NOMO-1 treated with DMSO at 0.1 percent for 48 hours (cell line): Measurements from ENCODE around the gene OPCML.

ENCODE experiments used
- DNase-seq: peaks from one replicate; lab custom pipeline; 2025; ENCODE audit not compliant: unreplicated experiment; lab: John Stamatoyannopoulos, UW

The OPCML gene

GRCh38 chr11:132544007-132544406, 988.3 kb downstream of the OPCML start:
- DNase-seq: no peak

GRCh38 chr11:132541794-132542193, 990.5 kb downstream of the OPCML start:
- no peak for DNase-seq

- DNase-seq: peak; percentile 84
Measured at GRCh38 chr11:132540581-132540980, 991.7 kb downstream of the OPCML start.

- DNase-seq: no peak
Measured at GRCh38 chr11:132539590-132540368, 992.5 kb downstream of the OPCML start.

GRCh38 chr11:132538642-132539041, 993.7 kb downstream of the OPCML start:
- DNase-seq: no peak

GRCh38 chr11:132535830-132536229, 996.5 kb downstream of the OPCML start:
- DNase-seq: no peak

- no peak for DNase-seq
Measured at GRCh38 chr11:132531921-132532320, 1000.4 kb downstream of the OPCML start.

- no peak for DNase-seq
Measured at GRCh38 chr11:132528181-132528580, 1004.1 kb downstream of the OPCML start.

- DNase-seq: no peak
Measured at GRCh38 chr11:132523929-132524328, 1008.4 kb downstream of the OPCML start.

- DNase-seq: no peak
Measured at GRCh38 chr11:132520199-132520598, 1012.1 kb downstream of the OPCML start.

- DNase-seq: no peak
Measured at GRCh38 chr11:132519241-132519815, 1013.0 kb downstream of the OPCML start.

GRCh38 chr11:132504501-132505041, 1027.7 kb downstream of the OPCML start:
- no peak for DNase-seq

- DNase-seq: no peak
Measured at GRCh38 chr11:132501356-132501755, 1030.9 kb downstream of the OPCML start.

- no peak for DNase-seq
Measured at GRCh38 chr11:132499661-132500060, 1032.6 kb downstream of the OPCML start.

- DNase-seq: no peak
Measured at GRCh38 chr11:132496341-132496740, 1036.0 kb downstream of the OPCML start.

GRCh38 chr11:132493801-132494200, 1038.5 kb downstream of the OPCML start:
- DNase-seq: no peak

GRCh38 chr11:132490978-132491377, 1041.3 kb downstream of the OPCML start:
- DNase-seq: no peak

GRCh38 chr11:132486060-132486459, 1046.2 kb downstream of the OPCML start:
- no peak for DNase-seq

GRCh38 chr11:132475026-132475425, 1057.3 kb downstream of the OPCML start:
- no peak for DNase-seq

GRCh38 chr11:132472411-132473172, 1059.7 kb downstream of the OPCML start:
- no peak for DNase-seq

- DNase-seq: no peak
Measured at GRCh38 chr11:132471466-132471865, 1060.8 kb downstream of the OPCML start.

- DNase-seq: no peak
Measured at GRCh38 chr11:132466983-132467382, 1065.3 kb downstream of the OPCML start.
